ES-I3 (cell line): ENCODE measurements around the gene RAB3GAP2.
"Not testable (repeated sequence)": the region's sequence is repeated elsewhere in the genome, so short reads cannot be mapped to it uniquely, and the experiment has no call there.

Source experiments
- H3K36me3 ChIP-seq: 2 replicates; pipeline ENCODE4 v1.6.1; 2013; ENCODE audit warnings: mild to moderate bottlenecking, low read length, control low read depth, moderate library complexity; ENCODE audit not compliant: insufficient read depth
- H3K4me1 ChIP-seq: 2 replicates; pipeline ENCODE4 v1.6.1; 2013; ENCODE audit warnings: mild to moderate bottlenecking, control low read depth, low read length; ENCODE audit not compliant: insufficient read depth
- H3K9ac ChIP-seq: 2 replicates; pipeline ENCODE4 v1.6.1; 2013; ENCODE audit warnings: low read depth, mild to moderate bottlenecking, low read length, moderate library complexity
- H3K9me3 ChIP-seq: 2 replicates; pipeline ENCODE4 v1.6.1; 2013; ENCODE audit warnings: mild to moderate bottlenecking, low read length, moderate library complexity; ENCODE audit not compliant: control insufficient read depth, insufficient read depth

Gene RAB3GAP2

DNA sequence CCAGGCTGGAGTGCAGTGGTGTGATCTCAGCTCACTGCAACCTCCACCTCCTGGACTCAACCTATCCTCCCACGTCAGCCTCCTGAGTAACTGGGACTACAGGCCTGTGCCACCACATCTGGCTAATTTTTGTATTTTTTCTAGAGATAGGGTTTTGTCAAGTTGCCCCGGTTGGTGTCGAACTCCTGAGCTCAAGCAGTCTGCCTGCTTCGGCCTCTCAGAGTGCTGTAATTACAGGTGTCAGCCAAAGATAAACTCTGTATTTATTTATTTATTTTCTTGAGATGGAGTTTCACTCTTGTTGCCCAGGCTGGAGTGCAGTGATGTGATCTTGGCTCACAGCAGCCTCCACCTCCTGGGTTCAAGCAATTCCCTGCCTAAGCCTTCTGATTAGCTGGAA lies 159.7 kb downstream of the RAB3GAP2 start:
- H3K9me3 ChIP-seq, H3K4me1 ChIP-seq, H3K9ac ChIP-seq: not testable (repeated sequence)
- H3K36me3 ChIP-seq, result peaks cover 10% of the 10 kb centered on the region

- H3K36me3 ChIP-seq, result peaks cover 15% of the 10 kb centered on the region
- H3K9me3 ChIP-seq, H3K9ac ChIP-seq, H3K4me1 ChIP-seq: not testable (repeated sequence)
These were observed 161.8 kb downstream of the RAB3GAP2 start for GRCh38 chr1:220110473-220110872.

DNA sequence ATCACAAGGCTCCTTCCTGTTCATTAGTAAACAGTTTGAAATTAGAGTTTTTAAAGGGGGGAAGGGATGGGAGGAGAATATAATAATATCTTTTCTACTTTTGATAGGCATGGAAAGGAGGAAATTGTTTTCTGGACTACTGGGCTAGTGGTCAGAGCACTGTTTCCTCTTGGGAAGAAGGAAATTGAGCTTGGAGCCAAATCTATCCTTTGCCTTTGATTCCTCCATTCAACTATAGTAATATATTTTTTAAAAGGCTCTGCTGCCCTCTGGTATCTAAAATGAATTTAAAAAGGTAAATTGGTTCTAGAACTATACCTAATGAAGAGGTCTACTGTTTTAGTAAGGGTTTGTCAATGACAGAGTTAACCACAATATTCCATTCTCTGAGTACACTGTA lies 172.4 kb downstream of the RAB3GAP2 start:
- H3K9ac ChIP-seq, result no peak overlapping the region
- peaks cover 9% of the 10 kb centered on the region for H3K36me3 ChIP-seq
- no peaks in the 10 kb centered on the region for H3K9me3 ChIP-seq
- no peaks in the 10 kb centered on the region for H3K4me1 ChIP-seq
